ENCODE data around the gene PIH1D2. TPM values are rescaled to one million over a fixed set of nuclear protein-coding genes. Genes with fewer than 3 reads are reported as not detected.

PIH1D2 gene
- total and polyA plus RNA-seq, 10 of the 15 experiments (the other 5 are each of a cell fraction or from before 2014, with no cell fraction given): 0.51 to 3.0 (median 1.5) TPM

- peak; percentile 100 for TF ChIP-seq ZBTB40 (IDR thresholded peaks at IDR 0.05; ENCODE audit: borderline replicate concordance)
- TF ChIP-seq ZNF207 (IDR thresholded peaks at IDR 0.05; ENCODE audit: borderline replicate concordance): peak; percentile 99
- 0 out of 2 replicates have a peak, but pooled peaks have one; percentile 67 for TF ChIP-seq PAX8 (IDR thresholded peaks at IDR 0.05)
- TF ChIP-seq DPF2 (IDR thresholded peaks at IDR 0.05): peak; percentile 46; the same call in 1 of the 2 replicates
- no peak for TF ChIP-seq SMC3 (IDR thresholded peaks at IDR 0.05; ENCODE audit: borderline replicate concordance, low read length)
- TF ChIP-seq E4F1 (IDR thresholded peaks at IDR 0.05; ENCODE audit: borderline replicate concordance, partially characterized antibody): peak; percentile 89
- no peak for TF ChIP-seq PRDM15 (CRISPR knock-in tag; IDR thresholded peaks at IDR 0.05)
- TF ChIP-seq ZZZ3 (IDR thresholded peaks at IDR 0.05; ENCODE audit: control insufficient read depth, insufficient read length, low read depth): peak; percentile 88
- TF ChIP-seq USF1 (IDR thresholded peaks at IDR 0.05; ENCODE audit: borderline replicate concordance, extremely low read length, insufficient read depth, low read depth, low read length): no peak
- peak; percentile 91 for TF ChIP-seq IKZF1 (conservative IDR thresholded peaks at IDR 0.05)
- TF ChIP-seq RELA (IDR thresholded peaks at IDR 0.05; ENCODE audit: borderline replicate concordance, partially characterized antibody): peak; percentile 82
- peak; percentile 46 for TF ChIP-seq SP1 (IDR thresholded peaks at IDR 0.05; ENCODE audit: low read depth, low read length)
- TF ChIP-seq RUNX3 (IDR thresholded peaks at IDR 0.05; ENCODE audit: low read length): peak; percentile 89
- TF ChIP-seq MEF2A (IDR thresholded peaks at IDR 0.05; ENCODE audit: insufficient read depth, low read depth, low read length): no peak
Observed at GRCh38 chr11:112073941-112074811, at the start of gene PIH1D2, which contains the start of gene NKAPD1 (continued).

Data from GM12878 (cell line).